Choroid plexus epithelial cell (primary cell): ENCODE results near the gene ATG9A.

Experiments used
- DNase-seq: peaks from one replicate; pipeline ENCODE4 v3.0.0-alpha.2; 2010; ENCODE audit warnings: low read depth
- H3K4me3 ChIP-seq: 2 replicates; pipeline ENCODE4 v1.5.1; 2011; ENCODE audit warnings: low read depth, mild to moderate bottlenecking, control low read depth, low read length, moderate library complexity
- TF ChIP-seq, protein P1 (sequence below): conservative IDR thresholded peaks from 2 replicates; pipeline ENCODE4 v1.5.1; 2011; ENCODE audit warnings: low read depth, mild to moderate bottlenecking, control low read depth, inconsistent platforms, low read length, moderate library complexity

Gene ATG9A

DNA sequence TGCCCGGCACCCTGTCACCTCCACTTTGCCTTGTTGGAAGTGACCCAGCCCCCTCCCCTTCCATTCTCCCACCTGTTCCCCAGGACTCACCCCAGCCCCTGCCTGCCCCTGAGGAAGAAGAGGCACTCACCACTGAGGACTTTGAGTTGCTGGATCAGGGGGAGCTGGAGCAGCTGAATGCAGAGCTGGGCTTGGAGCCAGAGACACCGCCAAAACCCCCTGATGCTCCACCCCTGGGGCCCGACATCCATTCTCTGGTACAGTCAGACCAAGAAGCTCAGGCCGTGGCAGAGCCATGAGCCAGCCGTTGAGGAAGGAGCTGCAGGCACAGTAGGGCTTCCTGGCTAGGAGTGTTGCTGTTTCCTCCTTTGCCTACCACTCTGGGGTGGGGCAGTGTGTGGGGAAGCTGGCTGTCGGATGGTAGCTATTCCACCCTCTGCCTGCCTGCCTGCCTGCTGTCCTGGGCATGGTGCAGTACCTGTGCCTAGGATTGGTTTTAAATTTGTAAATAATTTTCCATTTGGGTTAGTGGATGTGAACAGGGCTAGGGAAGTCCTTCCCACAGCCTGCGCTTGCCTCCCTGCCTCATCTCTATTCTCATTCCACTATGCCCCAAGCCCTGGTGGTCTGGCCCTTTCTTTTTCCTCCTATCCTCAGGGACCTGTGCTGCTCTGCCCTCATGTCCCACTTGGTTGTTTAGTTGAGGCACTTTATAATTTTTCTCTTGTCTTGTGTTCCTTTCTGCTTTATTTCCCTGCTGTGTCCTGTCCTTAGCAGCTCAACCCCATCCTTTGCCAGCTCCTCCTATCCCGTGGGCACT lies 46.9 kb downstream of the ATG9A start:
- TF ChIP-seq, protein P1, sequence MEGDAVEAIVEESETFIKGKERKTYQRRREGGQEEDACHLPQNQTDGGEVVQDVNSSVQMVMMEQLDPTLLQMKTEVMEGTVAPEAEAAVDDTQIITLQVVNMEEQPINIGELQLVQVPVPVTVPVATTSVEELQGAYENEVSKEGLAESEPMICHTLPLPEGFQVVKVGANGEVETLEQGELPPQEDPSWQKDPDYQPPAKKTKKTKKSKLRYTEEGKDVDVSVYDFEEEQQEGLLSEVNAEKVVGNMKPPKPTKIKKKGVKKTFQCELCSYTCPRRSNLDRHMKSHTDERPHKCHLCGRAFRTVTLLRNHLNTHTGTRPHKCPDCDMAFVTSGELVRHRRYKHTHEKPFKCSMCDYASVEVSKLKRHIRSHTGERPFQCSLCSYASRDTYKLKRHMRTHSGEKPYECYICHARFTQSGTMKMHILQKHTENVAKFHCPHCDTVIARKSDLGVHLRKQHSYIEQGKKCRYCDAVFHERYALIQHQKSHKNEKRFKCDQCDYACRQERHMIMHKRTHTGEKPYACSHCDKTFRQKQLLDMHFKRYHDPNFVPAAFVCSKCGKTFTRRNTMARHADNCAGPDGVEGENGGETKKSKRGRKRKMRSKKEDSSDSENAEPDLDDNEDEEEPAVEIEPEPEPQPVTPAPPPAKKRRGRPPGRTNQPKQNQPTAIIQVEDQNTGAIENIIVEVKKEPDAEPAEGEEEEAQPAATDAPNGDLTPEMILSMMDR, result no peak
- no peak for DNase-seq
- no peak overlapping the region for H3K4me3 ChIP-seq

DNA sequence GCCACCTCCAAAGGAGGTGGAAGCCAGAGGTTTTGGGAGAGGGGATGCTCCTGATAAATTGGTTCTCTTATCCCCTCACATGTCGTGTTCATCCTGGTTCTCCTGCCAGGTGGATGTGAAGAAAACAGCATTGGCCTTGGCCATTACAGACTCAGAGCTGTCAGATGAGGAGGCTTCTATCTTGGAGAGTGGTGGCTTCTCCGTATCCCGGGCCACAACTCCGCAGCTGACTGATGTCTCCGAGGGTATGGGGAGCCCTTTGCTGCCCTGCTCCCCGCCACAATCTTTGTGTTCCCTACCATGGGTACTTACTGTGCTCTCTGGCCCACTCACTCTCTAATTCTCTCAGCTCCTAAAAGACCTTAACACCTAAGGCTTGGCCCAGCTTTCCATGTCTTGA lies 47.9 kb downstream of the ATG9A start:
- no peak for DNase-seq
- no peak overlapping the region for H3K4me3 ChIP-seq
- TF ChIP-seq, protein P1, result no peak

DNA sequence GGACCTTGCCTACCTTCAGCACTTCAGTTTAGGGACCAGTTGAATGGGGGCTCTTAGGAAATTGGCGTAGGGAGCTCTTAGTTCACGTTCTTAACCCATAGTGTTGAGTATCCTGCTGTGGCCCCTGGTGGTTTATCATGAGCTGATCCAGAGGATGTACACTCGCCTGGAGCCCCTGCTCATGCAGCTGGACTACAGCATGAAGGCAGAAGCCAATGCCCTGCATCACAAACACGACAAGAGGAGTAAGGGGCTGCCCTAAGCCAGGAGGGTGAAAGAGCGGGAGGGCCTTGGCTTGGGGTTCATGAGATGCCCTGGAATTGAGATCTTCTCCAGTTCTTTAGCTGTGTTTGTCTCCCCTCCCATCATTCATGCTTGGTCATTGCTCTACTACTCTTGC lies 48.5 kb downstream of the ATG9A start:
- no peak for DNase-seq
- TF ChIP-seq, protein P1, result no peak
- no peak overlapping the region for H3K4me3 ChIP-seq

DNA sequence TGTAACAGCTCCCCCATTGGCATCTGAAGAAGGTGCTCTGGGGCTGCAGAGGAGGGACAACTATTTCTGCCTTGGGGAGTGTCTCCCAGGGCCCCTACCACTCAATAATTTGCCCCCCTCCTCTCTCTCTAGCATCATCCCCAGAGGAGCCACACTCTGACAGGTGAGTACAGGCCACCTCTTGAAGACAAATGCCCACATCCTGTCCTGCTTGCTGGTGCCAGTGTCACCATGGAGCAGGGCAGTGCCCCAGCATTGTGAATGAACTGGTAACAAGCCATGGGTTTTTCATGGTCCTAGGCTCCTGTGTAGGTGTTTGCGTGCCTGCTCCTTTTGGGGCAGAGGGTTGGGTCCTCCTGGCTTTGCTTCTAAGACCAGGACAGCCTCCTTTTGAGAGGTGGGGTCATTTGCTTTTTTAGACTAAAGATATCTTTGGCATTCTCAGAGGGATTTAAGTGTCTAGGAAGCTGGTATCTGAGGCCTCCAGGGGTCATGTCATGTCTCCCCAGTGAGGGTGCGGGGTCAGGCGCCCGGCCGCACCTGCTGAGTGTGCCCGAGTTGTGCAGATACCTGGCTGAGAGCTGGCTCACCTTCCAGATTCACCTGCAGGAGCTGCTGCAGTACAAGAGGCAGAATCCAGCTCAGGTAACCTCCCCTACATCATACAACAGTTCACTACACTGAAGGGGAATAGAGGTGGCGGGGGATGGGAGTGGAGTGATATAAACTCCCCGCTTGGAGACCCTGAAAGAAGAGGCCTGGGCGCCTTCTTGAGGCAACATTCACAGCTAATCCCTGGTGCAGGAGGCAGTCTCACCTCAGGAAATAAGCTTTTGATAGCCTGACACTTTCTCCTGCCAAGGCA lies 49.6 kb downstream of the ATG9A start:
- no peak for DNase-seq
- no peak overlapping the region for H3K4me3 ChIP-seq
- TF ChIP-seq, protein P1, result no peak

DNA sequence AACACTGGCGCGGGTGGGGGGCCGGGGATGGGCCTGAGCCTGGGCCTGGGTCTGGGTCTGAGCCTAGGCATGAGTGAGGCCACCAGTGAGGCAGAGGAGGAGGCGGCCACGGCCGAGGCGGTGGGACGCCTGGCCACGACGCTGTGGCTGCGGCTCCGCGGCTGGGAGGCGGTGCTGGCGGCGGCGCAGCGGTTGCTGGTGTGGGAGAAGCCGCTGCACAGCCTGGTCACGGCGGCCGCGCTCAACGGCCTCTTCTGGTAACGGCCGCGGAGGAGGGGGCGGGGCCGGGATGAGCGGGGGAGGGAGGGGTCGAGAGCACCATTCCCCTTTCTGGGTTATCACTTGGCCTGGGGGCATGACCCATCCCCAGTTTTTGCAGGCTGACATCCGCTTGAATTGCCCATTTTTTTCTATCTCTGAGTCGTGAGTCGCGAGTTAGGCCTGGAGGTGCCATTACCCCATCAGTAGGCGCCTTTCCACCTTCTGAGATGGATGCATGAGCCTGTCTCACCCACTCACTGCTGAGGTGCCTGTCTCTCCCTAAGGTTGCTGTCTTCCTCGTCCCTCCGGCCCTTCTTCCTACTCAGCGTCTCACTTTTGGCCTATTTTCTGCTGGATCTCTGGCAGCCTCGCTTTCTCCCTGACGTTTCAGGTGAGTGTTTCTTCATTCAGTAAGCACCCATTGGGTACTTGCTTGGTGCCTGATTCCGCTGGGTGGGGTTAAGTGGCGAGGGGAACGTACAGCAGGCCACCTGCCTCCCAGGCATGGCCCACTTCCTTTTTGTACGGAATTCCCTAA lies 50.9 kb downstream of the ATG9A start:
- H3K4me3 ChIP-seq, result peak overlapping the region; percentile 67
- peak; percentile 30 for DNase-seq
- TF ChIP-seq, protein P1, result no peak

DNA sequence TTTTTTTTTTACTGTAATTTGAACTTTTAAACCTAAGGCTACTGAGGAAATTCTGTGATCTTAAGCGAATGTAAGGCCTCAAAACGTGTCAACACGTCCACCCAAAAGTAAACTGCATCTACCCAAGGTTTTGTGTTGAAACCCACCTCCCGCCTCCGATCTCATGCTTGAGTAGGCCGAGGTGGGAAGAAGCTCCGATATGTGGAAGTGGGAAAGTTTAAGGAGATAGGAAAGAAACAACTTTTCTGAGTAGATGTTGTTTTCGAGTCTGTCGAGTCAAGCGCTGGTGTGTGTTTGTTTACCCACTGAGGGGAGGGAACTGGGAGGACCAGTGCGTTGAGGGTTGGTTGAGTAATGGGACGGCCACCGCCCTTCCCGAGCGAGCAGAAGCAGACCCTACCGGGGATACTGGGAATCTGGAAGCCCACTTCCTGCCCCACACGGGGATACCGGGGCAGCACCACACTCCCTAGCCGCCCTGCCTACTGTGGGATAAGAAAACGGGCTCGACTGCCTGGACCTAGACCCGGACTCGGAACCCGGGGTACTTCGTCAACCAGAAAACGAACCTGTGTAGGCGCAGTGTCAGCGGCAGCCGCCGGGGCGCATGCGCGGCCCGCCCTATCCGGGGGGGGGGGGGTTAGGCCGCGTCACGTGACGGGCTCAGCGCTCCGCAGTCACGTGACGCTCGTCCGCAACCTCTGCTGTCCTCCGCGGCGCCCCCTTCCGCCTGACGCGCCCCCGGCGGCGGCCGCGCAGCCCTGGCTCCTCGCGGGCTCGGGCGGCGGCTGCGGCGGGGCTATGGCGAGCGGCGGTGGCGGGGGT lies 51.7 kb downstream of the ATG9A start, which contains the start of gene RETREG2:
RETREG2 (plus strand) TSS at position 724 of the 825 bp plus-strand sequence; CDS start at position 802, 78 bp downstream.
- DNase-seq, result peak; percentile 95
- H3K4me3 ChIP-seq, result peak within 1 kb of the TSS; percentile 67
- TF ChIP-seq, protein P1, result peak; percentile 17
